CD14-positive monocyte (primary cell): ENCODE data around the gene GPC6. TPM values are rescaled to one million over a fixed set of nuclear protein-coding genes. Genes with fewer than 3 reads are reported as not detected.

Experiments used
- DNase-seq, 3 donors: peaks; one replicate each; pipeline ENCODE4 v3.0.0-alpha.2; 2011 to 2022
- H2AFZ ChIP-seq: 2 replicates; pipeline ENCODE4 v1.6.0; 2012; ENCODE audit warnings: mild to moderate bottlenecking, low read depth, low read length, inconsistent platforms; ENCODE audit not compliant: insufficient read depth, poor library complexity, severe bottlenecking
- H3K27ac ChIP-seq, 2 donors: 1 replicate in 1 of 2; 2 replicates in 1 of 2; pipeline ENCODE4 v1.5.1; 2012 to 2013; ENCODE audit warnings: low read length in 2 of 2, control low read depth in 1 of 2, inconsistent platforms in 1 of 2, low read depth in 1 of 2, mild to moderate bottlenecking in 1 of 2
- H3K27me3 ChIP-seq, 2 donors: one replicate each; pipeline versions ENCODE4 v1.6.0 to v1.6.1; 2011 to 2013; ENCODE audit warnings: low read length in 2 of 2; ENCODE audit not compliant: control insufficient read depth in 2 of 2, insufficient read depth in 2 of 2
- H3K36me3 ChIP-seq, 2 donors: replicated peaks in 1 of 2; 1 replicate in 1 of 2; 2 replicates in 1 of 2; pipeline versions ENCODE4 v1.5.1 to v1.6.1; 2012 to 2013; ENCODE audit warnings: low read length in 2 of 2, control low read depth in 1 of 2, inconsistent platforms in 1 of 2, mild to moderate bottlenecking in 1 of 2; ENCODE audit not compliant: insufficient read depth in 2 of 2, control insufficient read depth in 1 of 2
- H3K4me1 ChIP-seq, 2 donors: 1 replicate in 1 of 2; 2 replicates in 1 of 2; pipeline versions ENCODE4 v1.5.1 to v1.6.1; 2012 to 2013; ENCODE audit warnings: low read length in 2 of 2, control low read depth in 1 of 2, inconsistent platforms in 1 of 2, mild to moderate bottlenecking in 1 of 2, moderate library complexity in 1 of 2; ENCODE audit not compliant: insufficient read depth in 2 of 2, control insufficient read depth in 1 of 2
- H3K4me2 ChIP-seq: replicated peaks from 2 replicates; pipeline ENCODE3; 2012; ENCODE audit warnings: low read length, moderate library complexity, mild to moderate bottlenecking; ENCODE audit not compliant: poor library complexity, severe bottlenecking; ENCODE audit errors: extremely low read depth
- H3K4me3 ChIP-seq, 3 experiments: fragments of 200-600 bp in 1 of 3; sonication (generic) in 1 of 3; replicated peaks in 1 of 3; 1 replicate in 2 of 3; 2 replicates in 1 of 3; pipeline ENCODE4 v1.5.1; 2011 to 2013; ENCODE audit warnings: low read length in 3 of 3, mild to moderate bottlenecking in 3 of 3, control low read depth in 2 of 3, low read depth in 2 of 3, inconsistent platforms in 1 of 3, moderate library complexity in 1 of 3
- H3K79me2 ChIP-seq: 2 replicates; pipeline ENCODE4 v1.6.0; 2012; ENCODE audit warnings: mild to moderate bottlenecking, control low read depth, inconsistent platforms, low read length, moderate library complexity; ENCODE audit not compliant: insufficient read depth
- H3K9ac ChIP-seq: 2 replicates; pipeline ENCODE4 v1.6.0; 2017; ENCODE audit warnings: low read length, mild to moderate bottlenecking; ENCODE audit not compliant: insufficient read depth, poor library complexity, severe bottlenecking
- H3K9me3 ChIP-seq, 2 donors: replicated peaks in 1 of 2; 1 replicate in 1 of 2; 2 replicates in 1 of 2; pipeline versions ENCODE4 v1.5.1 to v1.6.1; 2012 to 2013; ENCODE audit warnings: low read length in 2 of 2, control low read depth in 1 of 2; ENCODE audit not compliant: control insufficient read depth in 1 of 2, insufficient read depth in 1 of 2
- H4K20me1 ChIP-seq: 2 replicates; pipeline ENCODE4 v1.6.0; 2012; ENCODE audit warnings: mild to moderate bottlenecking, low read length, control low read depth, moderate library complexity; ENCODE audit not compliant: insufficient read depth
- H3K27ac Mint-ChIP-seq, 7 donors: one replicate each; pipeline ENCODE4 v1.8.0; 2020; ENCODE audit warnings: mild to moderate bottlenecking in 7 of 7, mixed read lengths in 7 of 7, moderate library complexity in 6 of 7, inconsistent platforms in 2 of 7
- H3K27me3 Mint-ChIP-seq, 3 donors: one replicate each; pipeline ENCODE4 v1.8.0; 2021 to 2022; ENCODE audit warnings: low read depth in 3 of 3, mild to moderate bottlenecking in 3 of 3, mixed read lengths in 3 of 3, moderate library complexity in 3 of 3, inconsistent platforms in 1 of 3
- H3K36me3 Mint-ChIP-seq, 2 donors: one replicate each; pipeline ENCODE4 v1.8.0; 2020; ENCODE audit warnings: mixed read lengths in 2 of 2, inconsistent platforms in 1 of 2, mild to moderate bottlenecking in 1 of 2
- H3K4me1 Mint-ChIP-seq: one replicate; pipeline ENCODE4 v1.8.0; 2020; ENCODE audit warnings: mild to moderate bottlenecking, mixed read lengths
- H3K4me3 Mint-ChIP-seq, 2 donors: one replicate each; pipeline ENCODE4 v1.8.0; 2020; ENCODE audit warnings: mild to moderate bottlenecking in 2 of 2, mixed read lengths in 2 of 2, moderate library complexity in 1 of 2
- H3K9me3 Mint-ChIP-seq, 7 donors: one replicate each; pipeline ENCODE4 v1.8.0; 2020 to 2022; ENCODE audit warnings: mixed read lengths in 7 of 7, mild to moderate bottlenecking in 6 of 7, moderate library complexity in 6 of 7, inconsistent platforms in 2 of 7
- CTCF ChIP-seq: fragments of 200-600 bp; IDR thresholded peaks from one replicate; pipeline ENCODE4 v1.8.0; 2022; ENCODE audit warnings: antibody characterized with exemption, mild to moderate bottlenecking
- WGBS: methylation state at CpG from one replicate; pipeline ENCODE4 v1.1.5; 2013; ENCODE audit warnings: missing lambda C conversion rate; ENCODE audit not compliant: insufficient coverage; 5-methylcytosine and 5-hydroxymethylcytosine counted together
- intact Hi-C, 2 donors: fragments of 100-400 bp; cut with micrococcal nuclease; formaldehyde crosslinking; loops; one replicate each; pipeline versions ENCODE4 v1.15.0 to v1.15.1; 2023
- polyA plus RNA-seq, 3 donors: library from polyadenylated mRNA; depleted of rRNA in 1 of 3; unstranded in 2 of 3; stranded (reverse) in 1 of 3; fragments of 300-500 nt in 2 of 3; fragments of >200 nt in 1 of 3; fragmentation: Illumina TruSeq in 2 of 3; gene quantifications; 1 replicate in 2 of 3; 2 replicates in 1 of 3; pipeline ENCODE4 v1.2.3, GENCODE V29; 2012 to 2021

GPC6 gene
- polyA plus RNA-seq, 3 donors = not detected

GRCh38 chr13:94028650-94029049 is 802.0 kb downstream of the GPC6 start:
- Histone ChIP-seq H3K9me3 (peaks cover 0 to 6% of the 10 kb centered on the region in 2 donors), H2AFZ (no peak overlapping the region), H3K36me3 (no peaks in the 10 kb centered on the region), H3K4me2 (no peak overlapping the region), H3K27me3 (no peaks in the 10 kb centered on the region), H3K9ac (no peak overlapping the region), H3K4me3 (no peak overlapping the region), H3K27ac (no peak overlapping the region), H4K20me1 (no peaks in the 10 kb centered on the region), H3K4me1 (no peaks in the 10 kb centered on the region), H3K79me2 (no peaks in the 10 kb centered on the region)
- Mint-ChIP-seq H3K4me1 (no peaks in the 10 kb centered on the region), H3K9me3 (peaks cover 0 to 15% (median 2%) of the 10 kb centered on the region in 7 donors), H3K4me3 (no peak overlapping the region), H3K27ac (no peak overlapping the region), H3K36me3 (no peaks in the 10 kb centered on the region), H3K27me3 (peaks cover 0 to 2% (median 0%) of the 10 kb centered on the region in 3 donors)
- 100% methylated on average over 1 of the region's 1 CpG for WGBS
- no peak for TF ChIP-seq CTCF
- DNase-seq = no peak
- intact Hi-C loops = no loop called here

GRCh38 chr13:94030415-94031119 is 804.0 kb downstream of the GPC6 start:
- H3K4me3 ChIP-seq = no peak overlapping the region
- Mint-ChIP-seq H3K27ac (no peak overlapping the region), H3K27me3 (peaks cover 0 to 2% (median 0%) of the 10 kb centered on the region in 3 donors), H3K4me3 (no peak overlapping the region), H3K9me3 (peaks cover 0 to 15% (median 4%) of the 10 kb centered on the region in 7 donors), H3K36me3 (no peaks in the 10 kb centered on the region), H3K4me1 (no peaks in the 10 kb centered on the region)
- no peak overlapping the region for H2AFZ ChIP-seq
- intact Hi-C loops = no loop called here
- no peak overlapping the region for H3K27ac ChIP-seq
- H3K9me3 ChIP-seq = peaks cover 0 to 6% of the 10 kb centered on the region in 2 donors
- 96% methylated on average over 4 of the region's 14 CpGs for WGBS
- H3K4me1 ChIP-seq = no peaks in the 10 kb centered on the region
- no peak for TF ChIP-seq CTCF
- H3K27me3 ChIP-seq = no peaks in the 10 kb centered on the region
- H4K20me1 ChIP-seq = no peaks in the 10 kb centered on the region
- H3K4me2 ChIP-seq = no peak overlapping the region
- H3K9ac ChIP-seq = no peak overlapping the region
- no peak for DNase-seq
- H3K79me2 ChIP-seq = no peaks in the 10 kb centered on the region
- H3K36me3 ChIP-seq = no peaks in the 10 kb centered on the region
